Measurements from ENCODE around the gene NGEF. TPM values are rescaled to one million over a fixed set of nuclear protein-coding genes. Genes with fewer than 3 reads are reported as not detected.

The NGEF gene
- total and polyA plus RNA-seq, 10 of the 15 experiments (the other 5 are each of a cell fraction or from before 2014, with no cell fraction given), result 0.12 TPM; not detected in 9

DNA sequence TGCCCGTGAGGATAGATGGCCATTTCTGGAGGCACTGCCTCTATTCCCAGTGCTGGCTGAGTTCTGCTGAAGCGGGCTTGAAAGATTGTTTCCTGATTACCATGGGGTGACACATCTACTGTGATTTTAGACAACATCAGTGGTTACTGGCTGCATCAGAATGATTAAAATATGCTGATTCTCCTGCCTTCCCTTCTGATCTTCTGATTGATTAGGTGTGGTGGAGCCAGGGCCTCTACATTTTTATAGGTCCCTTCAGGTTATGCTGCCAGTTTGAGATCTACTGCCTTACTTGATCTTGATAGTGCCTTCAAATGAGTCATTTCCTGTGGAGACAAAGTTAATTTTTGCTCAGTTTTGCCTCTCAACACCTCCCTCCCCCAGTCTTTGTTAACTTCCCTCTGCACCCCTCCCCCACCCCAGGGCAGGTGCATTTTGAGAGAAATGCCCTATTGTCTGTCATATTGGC lies 174.6 kb downstream of the NGEF start (continued):
- TF ChIP-seq, protein P1, sequence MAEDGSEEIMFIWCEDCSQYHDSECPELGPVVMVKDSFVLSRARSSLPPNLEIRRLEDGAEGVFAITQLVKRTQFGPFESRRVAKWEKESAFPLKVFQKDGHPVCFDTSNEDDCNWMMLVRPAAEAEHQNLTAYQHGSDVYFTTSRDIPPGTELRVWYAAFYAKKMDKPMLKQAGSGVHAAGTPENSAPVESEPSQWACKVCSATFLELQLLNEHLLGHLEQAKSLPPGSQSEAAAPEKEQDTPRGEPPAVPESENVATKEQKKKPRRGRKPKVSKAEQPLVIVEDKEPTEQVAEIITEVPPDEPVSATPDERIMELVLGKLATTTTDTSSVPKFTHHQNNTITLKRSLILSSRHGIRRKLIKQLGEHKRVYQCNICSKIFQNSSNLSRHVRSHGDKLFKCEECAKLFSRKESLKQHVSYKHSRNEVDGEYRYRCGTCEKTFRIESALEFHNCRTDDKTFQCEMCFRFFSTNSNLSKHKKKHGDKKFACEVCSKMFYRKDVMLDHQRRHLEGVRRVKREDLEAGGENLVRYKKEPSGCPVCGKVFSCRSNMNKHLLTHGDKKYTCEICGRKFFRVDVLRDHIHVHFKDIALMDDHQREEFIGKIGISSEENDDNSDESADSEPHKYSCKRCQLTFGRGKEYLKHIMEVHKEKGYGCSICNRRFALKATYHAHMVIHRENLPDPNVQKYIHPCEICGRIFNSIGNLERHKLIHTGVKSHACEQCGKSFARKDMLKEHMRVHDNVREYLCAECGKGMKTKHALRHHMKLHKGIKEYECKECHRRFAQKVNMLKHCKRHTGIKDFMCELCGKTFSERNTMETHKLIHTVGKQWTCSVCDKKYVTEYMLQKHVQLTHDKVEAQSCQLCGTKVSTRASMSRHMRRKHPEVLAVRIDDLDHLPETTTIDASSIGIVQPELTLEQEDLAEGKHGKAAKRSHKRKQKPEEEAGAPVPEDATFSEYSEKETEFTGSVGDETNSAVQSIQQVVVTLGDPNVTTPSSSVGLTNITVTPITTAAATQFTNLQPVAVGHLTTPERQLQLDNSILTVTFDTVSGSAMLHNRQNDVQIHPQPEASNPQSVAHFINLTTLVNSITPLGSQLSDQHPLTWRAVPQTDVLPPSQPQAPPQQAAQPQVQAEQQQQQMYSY (CRISPR knock-in tag; IDR thresholded peaks at IDR 0.05), result no peak
- TF ChIP-seq MEF2A (IDR thresholded peaks at IDR 0.05; ENCODE audit: insufficient read depth, low read depth, low read length), result no peak
- no peak for TF ChIP-seq ZZZ3 (IDR thresholded peaks at IDR 0.05; ENCODE audit: control insufficient read depth, insufficient read length, low read depth)
- TF ChIP-seq BRCA1 (IDR thresholded peaks at IDR 0.05; ENCODE audit: low read depth, low read length), result no peak
- TF ChIP-seq, protein P2, sequence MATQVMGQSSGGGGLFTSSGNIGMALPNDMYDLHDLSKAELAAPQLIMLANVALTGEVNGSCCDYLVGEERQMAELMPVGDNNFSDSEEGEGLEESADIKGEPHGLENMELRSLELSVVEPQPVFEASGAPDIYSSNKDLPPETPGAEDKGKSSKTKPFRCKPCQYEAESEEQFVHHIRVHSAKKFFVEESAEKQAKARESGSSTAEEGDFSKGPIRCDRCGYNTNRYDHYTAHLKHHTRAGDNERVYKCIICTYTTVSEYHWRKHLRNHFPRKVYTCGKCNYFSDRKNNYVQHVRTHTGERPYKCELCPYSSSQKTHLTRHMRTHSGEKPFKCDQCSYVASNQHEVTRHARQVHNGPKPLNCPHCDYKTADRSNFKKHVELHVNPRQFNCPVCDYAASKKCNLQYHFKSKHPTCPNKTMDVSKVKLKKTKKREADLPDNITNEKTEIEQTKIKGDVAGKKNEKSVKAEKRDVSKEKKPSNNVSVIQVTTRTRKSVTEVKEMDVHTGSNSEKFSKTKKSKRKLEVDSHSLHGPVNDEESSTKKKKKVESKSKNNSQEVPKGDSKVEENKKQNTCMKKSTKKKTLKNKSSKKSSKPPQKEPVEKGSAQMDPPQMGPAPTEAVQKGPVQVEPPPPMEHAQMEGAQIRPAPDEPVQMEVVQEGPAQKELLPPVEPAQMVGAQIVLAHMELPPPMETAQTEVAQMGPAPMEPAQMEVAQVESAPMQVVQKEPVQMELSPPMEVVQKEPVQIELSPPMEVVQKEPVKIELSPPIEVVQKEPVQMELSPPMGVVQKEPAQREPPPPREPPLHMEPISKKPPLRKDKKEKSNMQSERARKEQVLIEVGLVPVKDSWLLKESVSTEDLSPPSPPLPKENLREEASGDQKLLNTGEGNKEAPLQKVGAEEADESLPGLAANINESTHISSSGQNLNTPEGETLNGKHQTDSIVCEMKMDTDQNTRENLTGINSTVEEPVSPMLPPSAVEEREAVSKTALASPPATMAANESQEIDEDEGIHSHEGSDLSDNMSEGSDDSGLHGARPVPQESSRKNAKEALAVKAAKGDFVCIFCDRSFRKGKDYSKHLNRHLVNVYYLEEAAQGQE (IDR thresholded peaks at IDR 0.05; ENCODE audit: low read depth, low read length), result no peak
- no peak for TF ChIP-seq CEBPB (IDR thresholded peaks at IDR 0.05; ENCODE audit: borderline replicate concordance in 1 of 2, low read depth in 2 of 2, low read length in 2 of 2)
- TF ChIP-seq, protein P3, sequence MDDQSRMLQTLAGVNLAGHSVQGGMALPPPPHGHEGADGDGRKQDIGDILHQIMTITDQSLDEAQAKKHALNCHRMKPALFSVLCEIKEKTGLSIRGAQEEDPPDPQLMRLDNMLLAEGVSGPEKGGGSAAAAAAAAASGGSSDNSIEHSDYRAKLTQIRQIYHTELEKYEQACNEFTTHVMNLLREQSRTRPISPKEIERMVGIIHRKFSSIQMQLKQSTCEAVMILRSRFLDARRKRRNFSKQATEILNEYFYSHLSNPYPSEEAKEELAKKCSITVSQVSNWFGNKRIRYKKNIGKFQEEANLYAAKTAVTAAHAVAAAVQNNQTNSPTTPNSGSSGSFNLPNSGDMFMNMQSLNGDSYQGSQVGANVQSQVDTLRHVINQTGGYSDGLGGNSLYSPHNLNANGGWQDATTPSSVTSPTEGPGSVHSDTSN (IDR thresholded peaks at IDR 0.05; ENCODE audit: insufficient replicate concordance, low read depth, low read length), result no peak
- TF ChIP-seq SRF (IDR thresholded peaks at IDR 0.05; ENCODE audit: low read depth in 2 of 2, low read length in 2 of 2), result no peak
- peak in 1 of 2 experiments; percentile 30; a peak in 1 of 4 replicates for TF ChIP-seq BHLHE40 (IDR thresholded peaks at IDR 0.05; ENCODE audit: borderline replicate concordance in 1 of 2, low read depth in 2 of 2, low read length in 1 of 2)
- peak; percentile 80 for TF ChIP-seq CHD2 (IDR thresholded peaks at IDR 0.05; ENCODE audit: borderline replicate concordance, low read depth, low read length)
- peak; percentile 54; the same call in 1 of the 2 replicates for TF ChIP-seq ATF7 (IDR thresholded peaks at IDR 0.05; ENCODE audit: low read depth)
- TF ChIP-seq, protein P4, sequence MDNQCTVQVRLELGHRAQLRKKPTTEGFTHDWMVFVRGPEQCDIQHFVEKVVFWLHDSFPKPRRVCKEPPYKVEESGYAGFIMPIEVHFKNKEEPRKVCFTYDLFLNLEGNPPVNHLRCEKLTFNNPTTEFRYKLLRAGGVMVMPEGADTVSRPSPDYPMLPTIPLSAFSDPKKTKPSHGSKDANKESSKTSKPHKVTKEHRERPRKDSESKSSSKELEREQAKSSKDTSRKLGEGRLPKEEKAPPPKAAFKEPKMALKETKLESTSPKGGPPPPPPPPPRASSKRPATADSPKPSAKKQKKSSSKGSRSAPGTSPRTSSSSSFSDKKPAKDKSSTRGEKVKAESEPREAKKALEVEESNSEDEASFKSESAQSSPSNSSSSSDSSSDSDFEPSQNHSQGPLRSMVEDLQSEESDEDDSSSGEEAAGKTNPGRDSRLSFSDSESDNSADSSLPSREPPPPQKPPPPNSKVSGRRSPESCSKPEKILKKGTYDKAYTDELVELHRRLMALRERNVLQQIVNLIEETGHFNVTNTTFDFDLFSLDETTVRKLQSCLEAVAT (IDR thresholded peaks at IDR 0.05), result peak; percentile 63
- TF ChIP-seq SUPT20H (IDR thresholded peaks at IDR 0.05; ENCODE audit: borderline replicate concordance, control insufficient read depth, low read depth, low read length), result no peak
- no peak for TF ChIP-seq ESRRA (IDR thresholded peaks at IDR 0.05; ENCODE audit: low read length)
- no peak for TF ChIP-seq SREBF2 (IDR thresholded peaks at IDR 0.05; ENCODE audit: low read length)
- TF ChIP-seq CREB1 (IDR thresholded peaks at IDR 0.05; ENCODE audit: low read depth), result no peak
- 0 out of 4 replicates have a peak, but pooled peaks of 1 of the 2 experiments have one; percentile 10 for TF ChIP-seq IKZF2 (IDR thresholded peaks at IDR 0.05)
- 0 out of 2 replicates have a peak, but pooled peaks have one; percentile 51 for TF ChIP-seq NBN (IDR thresholded peaks at IDR 0.05)
- TF ChIP-seq SIX5 (IDR thresholded peaks at IDR 0.05; ENCODE audit: low read depth, low read length, severe bottlenecking), result no peak
- TF ChIP-seq MTA3 (IDR thresholded peaks at IDR 0.05; ENCODE audit: borderline replicate concordance, low read length), result no peak
